ENCODE measurements around the gene FOXS1.

Gene FOXS1

DNA sequence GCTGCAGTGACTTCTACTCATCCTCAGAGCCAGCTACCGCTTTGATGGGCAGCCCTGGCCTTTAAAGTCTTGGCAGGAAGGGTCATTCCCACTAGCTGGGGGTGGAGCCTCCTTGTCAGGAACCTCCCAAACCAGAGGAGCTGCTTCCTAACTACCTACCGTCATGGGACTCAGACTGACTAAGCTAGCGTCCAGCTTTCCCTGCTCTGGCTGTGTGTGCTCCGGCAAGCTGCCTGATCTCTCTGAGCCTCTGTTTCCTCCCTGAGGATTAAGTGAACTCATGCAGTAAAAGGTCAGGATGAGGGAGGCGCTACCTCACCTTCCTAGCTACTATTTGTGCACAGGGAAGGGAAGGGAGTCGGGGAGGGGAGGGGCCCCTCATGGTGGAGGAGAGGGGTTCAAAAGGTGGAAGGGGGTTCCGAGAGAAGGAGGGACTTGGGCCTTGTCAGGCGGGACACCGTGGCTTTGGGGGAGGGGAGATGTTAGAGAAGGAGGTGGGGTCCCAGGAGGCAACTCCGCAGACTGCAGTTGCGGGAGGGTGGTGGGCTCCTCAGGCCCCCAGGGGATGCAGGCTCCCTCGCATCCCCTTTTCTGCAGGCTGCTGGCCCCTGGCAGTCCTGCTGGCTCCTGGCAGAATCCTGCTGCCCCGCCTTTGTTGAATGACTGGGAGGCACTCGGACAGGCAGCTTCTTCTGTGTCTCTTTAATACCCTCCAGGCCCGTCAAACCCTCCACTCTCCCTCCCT, 15.2 kb upstream of the FOXS1 start:
- DNase-seq, result no peak

GRCh38 chr20:31859998-31860380, 14.6 kb upstream of the FOXS1 start:
- DNase-seq, result no peak

DNA sequence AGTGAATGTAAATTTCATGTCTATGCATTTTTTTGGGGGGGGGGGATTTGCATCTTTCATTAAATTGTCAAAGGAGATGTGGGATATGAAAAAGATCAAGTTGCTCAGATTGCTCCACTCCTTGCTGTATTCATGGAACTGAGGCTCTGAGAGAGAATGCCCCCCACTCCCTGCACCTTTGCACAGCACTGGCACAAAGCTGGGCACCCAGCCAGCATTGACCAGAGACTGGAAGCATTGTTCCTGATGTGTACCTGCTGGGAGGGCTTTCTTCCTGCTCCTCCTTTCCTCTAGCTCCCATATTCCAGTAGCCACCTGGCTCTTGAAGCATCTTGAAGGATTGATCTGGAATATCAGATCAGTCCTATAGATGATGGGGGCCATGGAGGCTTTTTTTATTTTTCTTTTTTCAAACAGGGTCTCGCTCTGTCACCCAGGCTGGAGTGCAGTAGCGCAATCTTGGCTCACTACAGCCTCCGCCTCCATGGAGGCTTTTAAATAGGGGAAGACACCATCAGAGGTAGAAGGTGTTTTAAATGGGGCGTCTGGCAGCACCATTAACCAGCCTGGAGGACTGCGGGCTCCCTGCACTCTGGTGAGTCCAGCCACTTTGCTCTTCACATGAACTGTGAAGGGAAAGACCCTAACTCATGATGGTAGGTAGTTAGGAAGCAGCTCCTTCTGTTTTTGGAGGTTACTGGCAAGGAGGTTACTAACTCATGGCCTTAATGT, 14.0 kb upstream of the FOXS1 start:
- no peak for DNase-seq

- DNase-seq, result no peak
Observed at GRCh38 chr20:31858760-31859083, 13.3 kb upstream of the FOXS1 start.

- no peak for DNase-seq
Observed at GRCh38 chr20:31857861-31858759, 12.7 kb upstream of the FOXS1 start.

- DNase-seq, result no peak
Observed at GRCh38 chr20:31856516-31856915, 11.1 kb upstream of the FOXS1 start.

DNA sequence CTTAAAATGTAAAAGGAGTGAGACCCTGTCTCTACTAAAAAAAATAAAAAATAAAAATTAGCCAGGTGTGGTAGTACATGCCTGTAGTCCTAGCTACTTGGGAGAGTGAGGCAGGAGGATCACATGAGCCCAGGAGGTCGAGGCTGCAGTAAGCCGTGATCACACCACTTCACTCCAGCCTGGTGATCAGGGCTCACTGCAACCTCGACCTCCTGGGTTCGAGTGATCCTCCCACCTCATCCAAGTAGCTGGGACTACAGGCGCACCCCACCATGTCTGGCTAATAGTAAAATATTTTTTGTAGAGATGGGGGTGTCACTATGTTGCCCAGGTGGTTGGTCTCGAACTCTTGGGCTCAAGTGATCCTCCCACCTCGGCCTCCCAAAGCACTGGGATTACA, 8.1 kb upstream of the FOXS1 start:
- DNase-seq, result no peak

DNA sequence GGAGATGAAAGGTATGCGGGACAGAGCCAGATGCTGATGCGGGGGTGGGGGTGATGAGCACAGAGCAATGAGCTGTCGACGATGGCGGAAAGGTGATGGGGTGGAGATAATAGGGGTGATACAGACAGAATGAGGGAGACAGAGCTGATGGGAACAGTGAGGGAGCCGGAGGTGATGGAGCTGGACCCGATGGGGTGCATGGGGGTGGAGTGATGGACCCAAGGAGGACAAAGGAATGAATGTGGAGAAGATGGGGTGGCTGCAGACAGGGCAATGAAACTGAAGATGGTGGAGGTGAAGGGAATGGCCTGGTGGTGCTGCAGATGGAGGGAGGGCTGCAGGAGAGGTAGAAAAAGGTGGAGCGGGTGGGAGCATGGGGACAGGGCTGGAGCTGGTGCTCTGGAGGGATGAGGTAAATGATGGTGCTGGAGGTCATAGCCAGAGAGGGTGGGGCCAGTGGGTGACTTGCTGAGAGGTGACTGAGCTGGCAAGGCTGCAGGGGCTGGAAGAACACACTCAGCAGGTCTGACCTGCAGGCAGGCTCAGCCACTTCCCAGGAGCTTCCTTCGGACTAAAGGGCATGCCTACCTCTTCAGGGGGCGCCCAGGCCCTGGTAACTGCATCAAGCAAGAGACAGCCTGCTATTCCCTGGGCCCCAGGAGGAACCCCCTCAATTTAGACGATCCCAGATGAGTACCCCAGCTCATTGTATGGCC, 6.0 kb upstream of the FOXS1 start:
- no peak for DNase-seq

GRCh38 chr20:31849306-31849930, 4.0 kb upstream of the FOXS1 start:
- DNase-seq, result peak; percentile 18

- no peak for DNase-seq
Observed at GRCh38 chr20:31848088-31848999, 2.9 kb upstream of the FOXS1 start.

DNA sequence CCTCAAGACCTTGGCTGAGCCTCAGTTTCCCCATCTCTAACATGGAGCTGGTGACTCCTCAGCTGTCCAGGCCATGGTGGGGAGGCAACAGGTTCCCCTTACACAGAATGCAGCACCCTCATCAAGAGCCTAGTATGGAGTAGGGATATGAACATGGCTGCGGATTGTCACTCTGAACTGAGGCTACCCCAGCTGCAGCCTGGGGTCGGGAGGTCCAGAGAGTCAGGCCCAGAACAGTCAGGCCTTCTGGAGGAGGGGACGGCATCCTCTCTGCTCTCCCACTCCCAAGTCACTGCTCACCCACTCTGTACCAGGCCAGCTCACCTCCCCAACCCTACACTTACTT, 1.4 kb upstream of the FOXS1 start:
- DNase-seq, result no peak

- DNase-seq, result no peak
Observed at GRCh38 chr20:31844737-31845299, 586 bp downstream of the FOXS1 start.

GRCh38 chr20:31843881-31844280, 1.5 kb downstream of the FOXS1 start:
- no peak for DNase-seq

GRCh38 chr20:31843288-31843687, 2.1 kb downstream of the FOXS1 start:
- DNase-seq, result no peak

- DNase-seq, result no peak
Observed at GRCh38 chr20:31842471-31843157, 2.8 kb downstream of the FOXS1 start.

DNA sequence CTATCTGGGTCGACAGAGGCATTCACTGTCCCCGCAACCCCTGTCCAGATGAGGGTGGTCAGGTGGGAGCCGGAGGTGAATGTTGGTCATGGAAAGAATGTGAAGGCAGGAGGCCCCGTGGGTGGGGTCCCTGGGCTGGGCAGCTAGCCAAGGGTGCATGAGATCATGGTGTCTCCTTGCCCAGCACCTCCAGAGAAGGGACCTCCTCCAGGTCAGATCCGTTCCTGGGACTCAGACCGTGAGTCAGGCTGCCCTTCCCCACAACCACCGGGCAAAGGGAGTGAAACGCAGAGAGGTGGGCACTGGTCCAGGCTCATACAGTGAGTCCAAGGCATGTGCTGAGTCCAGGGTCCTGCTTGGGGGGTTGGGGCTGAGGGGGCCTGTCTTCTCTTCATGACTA, 3.5 kb downstream of the FOXS1 start:
- DNase-seq, result no peak

DNA sequence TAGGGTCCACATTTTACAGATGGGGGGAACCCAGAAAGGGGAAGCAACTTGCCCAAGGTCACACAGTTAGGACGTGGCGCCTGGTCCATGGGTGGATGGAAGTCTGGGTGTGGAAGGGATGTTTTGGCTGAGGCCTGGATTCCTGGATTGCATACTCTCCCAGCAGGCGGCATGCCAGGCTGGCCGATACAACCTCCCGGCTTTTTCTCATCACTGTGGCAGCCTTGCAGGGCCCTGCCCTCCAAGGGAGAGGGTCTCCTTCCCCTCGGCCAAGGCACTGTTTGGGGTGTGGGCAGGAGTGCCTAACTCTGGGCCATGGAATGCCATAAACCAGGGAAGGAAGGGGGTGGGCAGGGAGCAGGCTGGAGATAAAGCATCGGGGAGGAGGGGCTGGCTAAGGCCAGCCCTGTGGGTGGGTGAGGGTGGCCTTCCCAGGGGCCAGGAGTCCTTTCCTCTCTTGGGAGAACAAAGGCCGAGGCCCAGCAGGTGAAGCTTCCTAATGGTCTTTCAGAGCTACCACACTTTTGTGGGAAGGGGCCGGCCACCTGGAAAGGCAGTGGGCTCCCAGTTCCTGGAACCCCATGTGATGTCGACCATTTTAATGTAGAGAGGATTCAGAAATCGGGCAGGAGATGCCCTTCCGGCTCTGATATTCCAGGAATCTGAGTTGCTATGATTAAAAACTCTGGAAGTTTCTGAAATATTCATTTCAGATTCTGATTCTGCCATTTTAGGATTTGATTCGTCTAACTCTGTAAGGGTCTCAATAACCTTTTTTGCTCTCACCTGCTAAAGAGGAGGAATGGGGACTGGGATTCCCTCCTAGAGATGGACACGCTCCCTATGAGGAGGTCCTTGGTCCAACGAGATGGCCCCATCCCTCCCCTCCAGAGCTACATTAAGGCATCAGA, 4.2 kb downstream of the FOXS1 start:
- DNase-seq, result no peak

- DNase-seq, result no peak
Observed at GRCh38 chr20:31839782-31840487, 5.5 kb downstream of the FOXS1 start.
